ENCODE data around the gene DYNLT4.
"Not testable (repeated sequence)": the region's sequence is repeated elsewhere in the genome, so short reads cannot be mapped to it uniquely, and the experiment has no call there.

The DYNLT4 gene

GRCh38 chr1:44806704-44807363 lies at the start of gene DYNLT4:
Gene DYNLT4, minus strand, starts transcription at chr1:44807351. Its CDS starts 683 bp downstream, at chr1:44806668.
- no peak for DNase-seq (ENCODE audit: extremely low spot score, insufficient read length, low read depth)
- no peak for FAIRE-seq

- no peak for FAIRE-seq
- DNase-seq (ENCODE audit: extremely low spot score, insufficient read length, low read depth) = no peak
Observed at GRCh38 chr1:44855742-44856141, 48.6 kb upstream of the DYNLT4 start.

GRCh38 chr1:44854970-44855369 lies 47.8 kb upstream of the DYNLT4 start:
- FAIRE-seq = no peak
- DNase-seq (ENCODE audit: extremely low spot score, insufficient read length, low read depth) = no peak

GRCh38 chr1:44853201-44853600 lies 46.0 kb upstream of the DYNLT4 start:
- no peak for DNase-seq (ENCODE audit: extremely low spot score, insufficient read length, low read depth)
- FAIRE-seq = no peak

GRCh38 chr1:44851308-44851707 lies 44.2 kb upstream of the DYNLT4 start:
- DNase-seq (ENCODE audit: extremely low spot score, insufficient read length, low read depth) = no peak
- peak; percentile 41 for FAIRE-seq

- DNase-seq (ENCODE audit: extremely low spot score, insufficient read length, low read depth) (no peak), FAIRE-seq (no peak)
Observed at GRCh38 chr1:44849575-44850132, 42.5 kb upstream of the DYNLT4 start.

GRCh38 chr1:44848456-44849181 lies 41.5 kb upstream of the DYNLT4 start:
- DNase-seq (ENCODE audit: extremely low spot score, insufficient read length, low read depth) (no peak), FAIRE-seq (no peak)

- FAIRE-seq = no peak
- DNase-seq (ENCODE audit: extremely low spot score, insufficient read length, low read depth) = no peak
Observed at GRCh38 chr1:44847845-44848244, 40.7 kb upstream of the DYNLT4 start.

GRCh38 chr1:44846985-44847384 lies 39.8 kb upstream of the DYNLT4 start:
- no peak for DNase-seq (ENCODE audit: extremely low spot score, insufficient read length, low read depth)
- no peak for FAIRE-seq

GRCh38 chr1:44842862-44843655 lies 35.9 kb upstream of the DYNLT4 start, which contains the start of gene PTCH2:
Gene PTCH2, minus strand, starts transcription at chr1:44843253. Its CDS starts 321 bp downstream, at chr1:44842932.
- FAIRE-seq (no peak), DNase-seq (ENCODE audit: extremely low spot score, insufficient read length, low read depth) (no peak)

GRCh38 chr1:44842486-44842861 lies 35.3 kb upstream of the DYNLT4 start:
- DNase-seq (ENCODE audit: extremely low spot score, insufficient read length, low read depth) (no peak), FAIRE-seq (no peak)

- DNase-seq (ENCODE audit: extremely low spot score, insufficient read length, low read depth) = no peak
- FAIRE-seq = no peak
Observed at GRCh38 chr1:44839576-44839975, 32.4 kb upstream of the DYNLT4 start.

- FAIRE-seq; DNase-seq (ENCODE audit: extremely low spot score, insufficient read length, low read depth): not testable (repeated sequence)
Observed at GRCh38 chr1:44838294-44838693, 31.1 kb upstream of the DYNLT4 start.

- DNase-seq (ENCODE audit: extremely low spot score, insufficient read length, low read depth) (peak; percentile 67), FAIRE-seq (peak; percentile 97)
Observed at GRCh38 chr1:44835738-44836675, 28.9 kb upstream of the DYNLT4 start.

- DNase-seq (ENCODE audit: extremely low spot score, insufficient read length, low read depth) = no peak
- FAIRE-seq = no peak
Observed at GRCh38 chr1:44834328-44834727, 27.2 kb upstream of the DYNLT4 start.

GRCh38 chr1:44832056-44832705 lies 25.0 kb upstream of the DYNLT4 start:
- no peak for DNase-seq (ENCODE audit: extremely low spot score, insufficient read length, low read depth)
- no peak for FAIRE-seq

GRCh38 chr1:44831516-44831915 lies 24.4 kb upstream of the DYNLT4 start:
- FAIRE-seq (no peak), DNase-seq (ENCODE audit: extremely low spot score, insufficient read length, low read depth) (no peak)

- DNase-seq (ENCODE audit: extremely low spot score, insufficient read length, low read depth) (no peak), FAIRE-seq (no peak)
Observed at GRCh38 chr1:44830900-44831304, 23.8 kb upstream of the DYNLT4 start.

Measured in GM18507 (cell line).